ENCODE measurements around the gene C1orf185. TPM values are rescaled to one million over a fixed set of nuclear protein-coding genes. Genes with fewer than 3 reads are reported as not detected.
"Not testable (repeated sequence)": the region's sequence is repeated elsewhere in the genome, so short reads cannot be mapped to it uniquely, and the experiment has no call there.

The C1orf185 gene
- polyA plus RNA-seq, 1 donor (not counting 4 experiments of a cell fraction or from before 2014, with no cell fraction given): not detected

DNA sequence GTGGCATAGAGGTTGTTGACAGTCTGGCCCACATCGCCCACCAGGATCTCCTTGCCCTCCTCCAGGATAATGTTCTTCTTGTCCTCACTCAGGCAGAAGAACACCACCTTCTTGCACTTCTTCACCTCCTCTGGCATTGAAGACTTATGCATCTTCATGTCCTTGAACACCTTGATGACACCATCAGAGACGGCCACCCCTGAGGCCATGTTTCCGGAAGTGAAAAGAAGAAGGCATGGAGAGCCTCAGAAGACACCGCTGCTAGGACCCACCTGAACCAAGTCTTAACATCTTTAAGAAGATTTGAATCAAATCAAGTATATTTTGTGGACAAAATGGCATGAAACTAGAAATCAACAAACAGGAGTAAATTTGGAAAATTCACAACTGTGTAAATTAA lies 56.2 kb downstream of the C1orf185 start:
- no peaks in the 10 kb centered on the region for H4K20me1 ChIP-seq (ENCODE audit: control insufficient read depth, extremely low read depth, insufficient read depth, low read length)
- no peak for FAIRE-seq
- dilution Hi-C loops (cut with MboI; ENCODE audit: extremely low pct_ligation_motif_present, low sequenced_read_pairs): no loop called here
- no peaks in the 10 kb centered on the region for H3K9me1 ChIP-seq (ENCODE audit: control insufficient read depth, extremely low read depth, insufficient read depth, low read length)
- H2AFZ ChIP-seq (ENCODE audit: control insufficient read depth, low read length): no peak overlapping the region
- no peak overlapping the region for H3K9ac ChIP-seq (ENCODE audit: control insufficient read depth, extremely low read depth, insufficient read depth, low read length)
- DNase-seq (ENCODE audit: low read depth, low spot score): no peak
- no peaks in the 10 kb centered on the region for H3K27me3 ChIP-seq (ENCODE audit: control insufficient read depth, extremely low read depth, insufficient read depth, low read length)
- H3K79me2 ChIP-seq (ENCODE audit: control insufficient read depth, insufficient read depth, low read length): no peaks in the 10 kb centered on the region
- no peaks in the 10 kb centered on the region for H3K4me1 ChIP-seq (ENCODE audit: control insufficient read depth, extremely low read depth, insufficient read depth, low read length)
- no peak overlapping the region for H3K4me3 ChIP-seq (ENCODE audit: control insufficient read depth in 2 of 3, extremely low read depth in 1 of 3, insufficient read depth in 2 of 3, low read depth in 1 of 3, low read length in 3 of 3)
- no peak overlapping the region for H3K27ac ChIP-seq (ENCODE audit: control insufficient read depth, insufficient read depth, low read length)
- no peak overlapping the region for H3K4me2 ChIP-seq (ENCODE audit: control insufficient read depth, extremely low read depth, insufficient read depth, low read depth, low read length)
- H3K36me3 ChIP-seq (ENCODE audit: control insufficient read depth in 2 of 2, extremely low read depth in 1 of 2, insufficient read depth in 2 of 2, low read length in 2 of 2): no peaks in the 10 kb centered on the region
- no peaks in the 10 kb centered on the region for H3K9me3 ChIP-seq (ENCODE audit: control insufficient read depth, low read depth, low read length)
- TF ChIP-seq, protein P1, sequence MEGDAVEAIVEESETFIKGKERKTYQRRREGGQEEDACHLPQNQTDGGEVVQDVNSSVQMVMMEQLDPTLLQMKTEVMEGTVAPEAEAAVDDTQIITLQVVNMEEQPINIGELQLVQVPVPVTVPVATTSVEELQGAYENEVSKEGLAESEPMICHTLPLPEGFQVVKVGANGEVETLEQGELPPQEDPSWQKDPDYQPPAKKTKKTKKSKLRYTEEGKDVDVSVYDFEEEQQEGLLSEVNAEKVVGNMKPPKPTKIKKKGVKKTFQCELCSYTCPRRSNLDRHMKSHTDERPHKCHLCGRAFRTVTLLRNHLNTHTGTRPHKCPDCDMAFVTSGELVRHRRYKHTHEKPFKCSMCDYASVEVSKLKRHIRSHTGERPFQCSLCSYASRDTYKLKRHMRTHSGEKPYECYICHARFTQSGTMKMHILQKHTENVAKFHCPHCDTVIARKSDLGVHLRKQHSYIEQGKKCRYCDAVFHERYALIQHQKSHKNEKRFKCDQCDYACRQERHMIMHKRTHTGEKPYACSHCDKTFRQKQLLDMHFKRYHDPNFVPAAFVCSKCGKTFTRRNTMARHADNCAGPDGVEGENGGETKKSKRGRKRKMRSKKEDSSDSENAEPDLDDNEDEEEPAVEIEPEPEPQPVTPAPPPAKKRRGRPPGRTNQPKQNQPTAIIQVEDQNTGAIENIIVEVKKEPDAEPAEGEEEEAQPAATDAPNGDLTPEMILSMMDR (optimal IDR thresholded peaks at IDR 0.05 in 1 of 3, IDR thresholded peaks at IDR 0.05 in 1 of 3, conservative IDR thresholded peaks at IDR 0.05 in 1 of 3; ENCODE audit: extremely low read depth in 1 of 3, insufficient read depth in 2 of 3, low read length in 3 of 3): no peak
- no peak for TF ChIP-seq EZH2 (IDR thresholded peaks at IDR 0.05; ENCODE audit: low read length)

DNA sequence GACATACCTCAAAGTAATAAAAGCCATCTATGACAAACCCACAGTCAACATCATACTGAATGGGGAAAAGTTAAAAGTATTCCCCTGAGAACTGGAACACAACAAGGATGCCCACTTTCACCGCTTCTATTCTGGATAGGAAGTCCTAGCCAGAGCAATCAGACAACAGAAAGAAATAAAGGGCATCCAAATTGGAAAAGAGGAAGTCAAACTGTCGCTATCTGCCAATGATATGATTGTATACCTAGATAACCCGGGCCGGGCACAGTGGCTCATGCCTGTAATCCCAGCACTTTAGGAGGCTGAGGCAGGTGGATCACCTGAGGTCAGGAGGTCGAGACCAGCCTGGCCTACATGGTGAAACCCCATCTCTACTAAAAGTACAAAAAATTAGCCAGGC lies 60.5 kb downstream of the C1orf185 start:
- H3K9me1 ChIP-seq (ENCODE audit: control insufficient read depth, extremely low read depth, insufficient read depth, low read length); DNase-seq (ENCODE audit: low read depth, low spot score); H4K20me1 ChIP-seq (ENCODE audit: control insufficient read depth, extremely low read depth, insufficient read depth, low read length); H3K4me2 ChIP-seq (ENCODE audit: control insufficient read depth, extremely low read depth, insufficient read depth, low read depth, low read length); H3K27ac ChIP-seq (ENCODE audit: control insufficient read depth, insufficient read depth, low read length); H3K36me3 ChIP-seq (ENCODE audit: control insufficient read depth in 2 of 2, extremely low read depth in 1 of 2, insufficient read depth in 2 of 2, low read length in 2 of 2); H3K27me3 ChIP-seq (ENCODE audit: control insufficient read depth, extremely low read depth, insufficient read depth, low read length); dilution Hi-C loops (cut with MboI; ENCODE audit: extremely low pct_ligation_motif_present, low sequenced_read_pairs); FAIRE-seq; H2AFZ ChIP-seq (ENCODE audit: control insufficient read depth, low read length); H3K4me1 ChIP-seq (ENCODE audit: control insufficient read depth, extremely low read depth, insufficient read depth, low read length); H3K9me3 ChIP-seq (ENCODE audit: control insufficient read depth, low read depth, low read length); H3K9ac ChIP-seq (ENCODE audit: control insufficient read depth, extremely low read depth, insufficient read depth, low read length); H3K4me3 ChIP-seq (ENCODE audit: control insufficient read depth in 2 of 3, extremely low read depth in 1 of 3, insufficient read depth in 2 of 3, low read depth in 1 of 3, low read length in 3 of 3); H3K79me2 ChIP-seq (ENCODE audit: control insufficient read depth, insufficient read depth, low read length): not testable (repeated sequence)

GRCh38 chr1:51165540-51165939 lies 63.5 kb downstream of the C1orf185 start:
- DNase-seq (ENCODE audit: low read depth, low spot score) (no peak), FAIRE-seq (no peak)
- no peaks in the 10 kb centered on the region for H4K20me1 ChIP-seq (ENCODE audit: control insufficient read depth, extremely low read depth, insufficient read depth, low read length)
- no peak overlapping the region for H3K9ac ChIP-seq (ENCODE audit: control insufficient read depth, extremely low read depth, insufficient read depth, low read length)
- no peaks in the 10 kb centered on the region for H3K9me3 ChIP-seq (ENCODE audit: control insufficient read depth, low read depth, low read length)
- TF ChIP-seq EZH2 (IDR thresholded peaks at IDR 0.05; ENCODE audit: low read length): no peak
- TF ChIP-seq, protein P1 (optimal IDR thresholded peaks at IDR 0.05 in 1 of 3, IDR thresholded peaks at IDR 0.05 in 1 of 3, conservative IDR thresholded peaks at IDR 0.05 in 1 of 3; ENCODE audit: extremely low read depth in 1 of 3, insufficient read depth in 2 of 3, low read length in 3 of 3): no peak
- no peaks in the 10 kb centered on the region for H3K4me1 ChIP-seq (ENCODE audit: control insufficient read depth, extremely low read depth, insufficient read depth, low read length)
- no peak overlapping the region for H3K4me3 ChIP-seq (ENCODE audit: control insufficient read depth in 2 of 3, extremely low read depth in 1 of 3, insufficient read depth in 2 of 3, low read depth in 1 of 3, low read length in 3 of 3)
- H3K27me3 ChIP-seq (ENCODE audit: control insufficient read depth, extremely low read depth, insufficient read depth, low read length): no peaks in the 10 kb centered on the region
- no peak overlapping the region for H3K27ac ChIP-seq (ENCODE audit: control insufficient read depth, insufficient read depth, low read length)
- H3K9me1 ChIP-seq (ENCODE audit: control insufficient read depth, extremely low read depth, insufficient read depth, low read length): no peaks in the 10 kb centered on the region
- no peaks in the 10 kb centered on the region for H3K79me2 ChIP-seq (ENCODE audit: control insufficient read depth, insufficient read depth, low read length)
- no peak overlapping the region for H2AFZ ChIP-seq (ENCODE audit: control insufficient read depth, low read length)
- dilution Hi-C loops (cut with MboI; ENCODE audit: extremely low pct_ligation_motif_present, low sequenced_read_pairs): no loop called here
- H3K4me2 ChIP-seq (ENCODE audit: control insufficient read depth, extremely low read depth, insufficient read depth, low read depth, low read length): no peak overlapping the region
- H3K36me3 ChIP-seq (ENCODE audit: control insufficient read depth in 2 of 2, extremely low read depth in 1 of 2, insufficient read depth in 2 of 2, low read length in 2 of 2): no peaks in the 10 kb centered on the region
